GM19452 (cell line): ENCODE data around the gene CA6.
"Not testable (repeated sequence)": the region's sequence is repeated elsewhere in the genome, so short reads cannot be mapped to it uniquely, and the experiment has no call there.

ENCODE experiments used
- ATAC-seq: cut with Tn5 transposase; IDR thresholded peaks from one replicate; pipeline ENCODE4 v1.9.1; 2021; ENCODE audit not compliant: unreplicated experiment

The CA6 gene

GRCh38 chr1:8968902-8969301 is 23.2 kb downstream of the CA6 start:
- ATAC-seq, result not testable (repeated sequence)

GRCh38 chr1:8969937-8970336 is 24.3 kb downstream of the CA6 start:
- ATAC-seq, result no peak

- no peak for ATAC-seq
Measured at GRCh38 chr1:8970870-8971337, 25.2 kb downstream of the CA6 start.

GRCh38 chr1:8974551-8974950 is 28.9 kb downstream of the CA6 start:
- ATAC-seq, result no peak

- no peak for ATAC-seq
Measured at GRCh38 chr1:8976338-8976737, 30.7 kb downstream of the CA6 start.

GRCh38 chr1:8976896-8977450 is 31.3 kb downstream of the CA6 start:
- no peak for ATAC-seq

- ATAC-seq, result no peak
Measured at GRCh38 chr1:8980656-8981055, 35.0 kb downstream of the CA6 start.

GRCh38 chr1:8981169-8981568 is 35.5 kb downstream of the CA6 start:
- no peak for ATAC-seq

GRCh38 chr1:8984203-8984602 is 38.5 kb downstream of the CA6 start:
- no peak for ATAC-seq

- no peak for ATAC-seq
Measured at GRCh38 chr1:8984990-8985389, 39.3 kb downstream of the CA6 start.

GRCh38 chr1:8985915-8986813 is 40.5 kb downstream of the CA6 start:
- no peak for ATAC-seq

- ATAC-seq, result no peak
Measured at GRCh38 chr1:8986814-8987190, 41.1 kb downstream of the CA6 start.

GRCh38 chr1:8987881-8988617 is 42.4 kb downstream of the CA6 start:
- no peak for ATAC-seq

GRCh38 chr1:8988618-8988967 is 42.9 kb downstream of the CA6 start:
- no peak for ATAC-seq

GRCh38 chr1:8989061-8989460 is 43.4 kb downstream of the CA6 start:
- ATAC-seq, result no peak

GRCh38 chr1:8989821-8990220 is 44.2 kb downstream of the CA6 start:
- no peak for ATAC-seq

GRCh38 chr1:8992936-8993687 is 47.4 kb downstream of the CA6 start:
- ATAC-seq, result no peak

- not testable (repeated sequence) for ATAC-seq
Measured at GRCh38 chr1:8993962-8994675, 48.5 kb downstream of the CA6 start.

GRCh38 chr1:9001534-9002214 is 56.0 kb downstream of the CA6 start:
- not testable (repeated sequence) for ATAC-seq

- ATAC-seq, result not testable (repeated sequence)
Measured at GRCh38 chr1:9002215-9002560, 56.5 kb downstream of the CA6 start.
